Measurements from ENCODE around the gene C14orf93. TPM values are rescaled to one million over a fixed set of nuclear protein-coding genes. Genes with fewer than 3 reads are reported as not detected.

Gene C14orf93
- total RNA-seq, 2 experiments from 2014 or later, result 7.6 to 8.4 TPM

DNA sequence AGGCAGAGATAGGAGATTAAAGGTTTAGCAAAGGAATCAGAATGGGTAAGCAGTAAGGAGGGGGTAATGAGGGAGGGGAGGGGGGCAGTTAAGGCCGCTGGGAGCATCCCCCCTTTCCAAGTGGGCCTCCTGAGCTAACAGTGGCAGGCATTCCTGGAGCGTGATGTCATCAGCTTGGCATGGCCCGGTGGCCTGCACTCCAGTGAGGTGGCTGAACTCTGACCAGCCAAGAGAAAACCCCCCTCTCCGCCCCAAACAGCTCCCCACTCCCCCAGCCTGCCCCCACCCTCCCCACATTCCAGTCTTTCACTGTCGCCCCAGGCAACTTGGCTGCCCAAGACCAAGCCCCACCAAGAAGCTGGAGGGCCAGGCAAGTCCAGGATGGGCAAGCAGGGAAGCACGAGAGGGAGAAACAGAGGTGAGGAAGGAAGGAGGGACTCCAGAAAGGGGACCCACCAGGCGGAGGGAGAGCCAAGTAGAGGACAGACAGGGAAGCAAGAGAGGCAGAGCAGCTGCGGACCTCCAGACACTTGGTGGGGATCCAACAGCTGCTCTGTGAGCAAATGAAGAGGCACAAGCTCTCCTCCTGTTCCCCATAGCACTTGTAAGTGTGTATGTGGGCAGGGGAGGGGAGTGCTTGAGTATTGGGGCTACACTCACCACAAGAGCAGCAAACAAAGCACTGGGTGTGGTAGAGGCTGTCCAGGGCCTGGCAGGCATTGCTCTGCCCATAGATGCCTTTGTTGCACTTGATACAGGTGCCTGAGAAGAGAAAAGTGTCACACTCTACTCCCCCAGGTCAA is 32.1 kb downstream of the C14orf93 start:
- no peak for TF ChIP-seq CTCF (IDR thresholded peaks at IDR 0.05)
- H3K27ac Mint-ChIP-seq, result no peak overlapping the region
- CTCF ChIA-PET, result interaction anchor here (1.0 to 1.6 kb wide), 3 partner anchors 9 to 407 kb away, joined by 3 to 7 read pairs (median 3); no protein-coding TSS in a partner anchor
- POLR2A ChIA-PET, result interaction anchor here (0.6 to 1.1 kb wide), 2 partner anchors 30 to 80 kb away, joined by 3 to 4 read pairs; no protein-coding TSS in a partner anchor
- H3K36me3 Mint-ChIP-seq (ENCODE audit: low read depth), result no peaks in the 10 kb centered on the region
- intact Hi-C loops (cut with DNase I, micrococcal nuclease), result no loop called here
- Histone ChIP-seq H3K27ac (ENCODE audit: low read depth in 1 of 2, low read length in 2 of 2) (no peak overlapping the region), H3K4me3 (ENCODE audit: low read length) (no peak overlapping the region), H3K27me3 (ENCODE audit: control insufficient read depth in 1 of 2, insufficient read depth in 2 of 2, low read length in 2 of 2) (peaks cover 4 to 5% of the 10 kb centered on the region in 2 experiments), H3K36me3 (ENCODE audit: insufficient read depth, low read length) (no peaks in the 10 kb centered on the region), H3K4me1 (ENCODE audit: insufficient read depth, low read length) (peaks cover 29% of the 10 kb centered on the region), H3K9me3 (ENCODE audit: control insufficient read depth in 1 of 2, insufficient read depth in 1 of 2, low read length in 2 of 2) (no peaks in the 10 kb centered on the region)
- H3K4me1 Mint-ChIP-seq (ENCODE audit: low read depth), result peaks cover 9% of the 10 kb centered on the region
- H3K27me3 Mint-ChIP-seq, result no peaks in the 10 kb centered on the region
- H3K4me3 Mint-ChIP-seq, result peak overlapping the region; percentile 51
- no peak for DNase-seq
- no peaks in the 10 kb centered on the region for H3K9me3 Mint-ChIP-seq
- ATAC-seq (ENCODE audit: poor library complexity), result no peak

GRCh38 chr14:22977434-22977683 is 32.6 kb downstream of the C14orf93 start:
- ATAC-seq (ENCODE audit: poor library complexity) (no peak), DNase-seq (no peak)
- H3K36me3 ChIP-seq (ENCODE audit: insufficient read depth, low read length), result no peaks in the 10 kb centered on the region
- H3K27ac ChIP-seq (ENCODE audit: low read depth in 1 of 2, low read length in 2 of 2), result no peak overlapping the region
- H3K27me3 Mint-ChIP-seq, result no peaks in the 10 kb centered on the region
- H3K9me3 Mint-ChIP-seq, result no peaks in the 10 kb centered on the region
- H3K27ac Mint-ChIP-seq, result no peak overlapping the region
- intact Hi-C loops (cut with DNase I, micrococcal nuclease), result no loop called here
- peaks cover 9% of the 10 kb centered on the region for H3K4me1 Mint-ChIP-seq (ENCODE audit: low read depth)
- CTCF ChIA-PET, result interaction anchor here (1.0 to 1.6 kb wide), 3 partner anchors 9 to 407 kb away, joined by 3 to 7 read pairs (median 3); no protein-coding TSS in a partner anchor
- POLR2A ChIA-PET, result interaction anchor here (1.1 to 1.5 kb wide), 2 partner anchors 30 to 81 kb away, joined by 3 to 5 read pairs; no protein-coding TSS in a partner anchor
- no peak for TF ChIP-seq CTCF (IDR thresholded peaks at IDR 0.05)
- no peak overlapping the region for H3K4me3 ChIP-seq (ENCODE audit: low read length)
- no peaks in the 10 kb centered on the region for H3K9me3 ChIP-seq (ENCODE audit: control insufficient read depth in 1 of 2, insufficient read depth in 1 of 2, low read length in 2 of 2)
- no peaks in the 10 kb centered on the region for H3K36me3 Mint-ChIP-seq (ENCODE audit: low read depth)
- peaks cover 4 to 5% of the 10 kb centered on the region in 2 experiments for H3K27me3 ChIP-seq (ENCODE audit: control insufficient read depth in 1 of 2, insufficient read depth in 2 of 2, low read length in 2 of 2)
- H3K4me1 ChIP-seq (ENCODE audit: insufficient read depth, low read length), result peaks cover 24% of the 10 kb centered on the region
- H3K4me3 Mint-ChIP-seq, result peak overlapping the region; percentile 51

GRCh38 chr14:22976620-22977433 is 33.1 kb downstream of the C14orf93 start:
- ATAC-seq (ENCODE audit: poor library complexity), result no peak
- CTCF ChIA-PET, result interaction anchor here (1.0 to 2.6 kb wide), 4 partner anchors 10 to 406 kb away, joined by 3 to 11 read pairs (median 5); no protein-coding TSS in a partner anchor

More at GRCh38 chr14:22976620-22977433, 33.1 kb downstream of the C14orf93 start:
- Histone ChIP-seq H3K4me3 (ENCODE audit: low read length) (no peak overlapping the region), H3K4me1 (ENCODE audit: insufficient read depth, low read length) (peaks cover 19% of the 10 kb centered on the region), H3K27me3 (ENCODE audit: control insufficient read depth in 1 of 2, insufficient read depth in 2 of 2, low read length in 2 of 2) (peaks cover 1 to 4% of the 10 kb centered on the region in 2 experiments), H3K27ac (ENCODE audit: low read depth in 1 of 2, low read length in 2 of 2) (no peak overlapping the region), H3K36me3 (ENCODE audit: insufficient read depth, low read length) (no peaks in the 10 kb centered on the region), H3K9me3 (ENCODE audit: control insufficient read depth in 1 of 2, insufficient read depth in 1 of 2, low read length in 2 of 2) (no peaks in the 10 kb centered on the region)
- TF ChIP-seq CTCF (IDR thresholded peaks at IDR 0.05), result no peak
- peaks cover 9% of the 10 kb centered on the region for H3K4me1 Mint-ChIP-seq (ENCODE audit: low read depth)
- H3K36me3 Mint-ChIP-seq (ENCODE audit: low read depth), result no peaks in the 10 kb centered on the region
- no peaks in the 10 kb centered on the region for H3K27me3 Mint-ChIP-seq
- intact Hi-C loops (cut with DNase I, micrococcal nuclease), result no loop called here
- POLR2A ChIA-PET, result interaction anchor here (1.1 to 1.5 kb wide), 2 partner anchors 31 to 81 kb away, joined by 3 to 5 read pairs; no protein-coding TSS in a partner anchor
- no peak overlapping the region for H3K27ac Mint-ChIP-seq
- DNase-seq, result no peak
- H3K4me3 Mint-ChIP-seq, result no peak overlapping the region
- H3K9me3 Mint-ChIP-seq, result no peaks in the 10 kb centered on the region

All from CD4-positive, alpha-beta T cell (primary cell).